Panc1 (cell line): ENCODE data around the gene TBC1D7. TPM values are rescaled to one million over a fixed set of nuclear protein-coding genes. Genes with fewer than 3 reads are reported as not detected.

Experiments used
- ATAC-seq: fragments of 200-7000 bp; cut with Tn5 transposase; 2 replicates; pipeline ENCODE4 v1.9.1; 2020; ENCODE audit warnings: mild to moderate bottlenecking, moderate library complexity
- BruUV-seq: library from RNA; stranded (reverse); fragments of 400-500 nt; replicated peaks from 2 replicates; lab custom pipeline; 2021; lab: Mats Ljungman, UMichigan
- CTCF ChIA-PET: fragments of 300-600 bp; sonication (Branson Sonifier 250); formaldehyde crosslinking; loops from one replicate; lab custom pipeline; 2022; ENCODE audit warnings: antibody characterized with exemption; lab: Charles Lee
- POLR2A ChIA-PET: fragments of 300-600 bp; sonication (Branson Sonifier 250); formaldehyde crosslinking; loops from one replicate; lab custom pipeline; 2022; ENCODE audit warnings: antibody characterized with exemption; lab: Charles Lee
- DNase-seq: peaks from one replicate; pipeline ENCODE4 v3.0.0-alpha.2; 2010; ENCODE audit warnings: low read depth, low spot score
- H3K27ac ChIP-seq: 2 replicates; pipeline ENCODE4 v1.5.1; 2011; ENCODE audit warnings: mild to moderate bottlenecking, low read length, inconsistent platforms
- H3K27me3 ChIP-seq: fragments of 200-500 bp; sonication (Bioruptor generic); 2 replicates; pipeline ENCODE4 v1.6.0; 2014; ENCODE audit warnings: low read length, inconsistent platforms; ENCODE audit not compliant: control insufficient read depth, insufficient read depth
- H3K36me3 ChIP-seq: fragments of 200-500 bp; sonication (Bioruptor generic); 2 replicates; pipeline ENCODE4 v1.5.1; 2014; ENCODE audit warnings: inconsistent platforms, mild to moderate bottlenecking, low read length, moderate library complexity; ENCODE audit not compliant: control insufficient read depth, insufficient read depth
- H3K4me1 ChIP-seq: 2 replicates; pipeline ENCODE4 v1.5.1; 2011; ENCODE audit warnings: inconsistent platforms, mild to moderate bottlenecking, low read length, moderate library complexity; ENCODE audit not compliant: control insufficient read depth, insufficient read depth
- H3K4me3 ChIP-seq, 2 experiments: 2 replicates each; pipeline ENCODE4 v1.5.1; 2011 to 2012; ENCODE audit warnings: low read depth in 2 of 2, low read length in 2 of 2, mild to moderate bottlenecking in 2 of 2, inconsistent platforms in 1 of 2, moderate library complexity in 1 of 2
- H3K9me3 ChIP-seq: fragments of 200-500 bp; sonication (Bioruptor generic); 2 replicates; pipeline ENCODE4 v1.5.1; 2014; ENCODE audit warnings: low read depth, mild to moderate bottlenecking, inconsistent platforms, low read length, moderate library complexity; ENCODE audit not compliant: control insufficient read depth, insufficient read depth
- POLR2AphosphoS5 ChIP-seq: IDR thresholded peaks from 2 replicates; pipeline ENCODE4 v1.6.1; 2012; ENCODE audit warnings: mild to moderate bottlenecking, low read depth, low read length, moderate library complexity
- REST ChIP-seq, 2 experiments: IDR thresholded peaks; 2 replicates each; pipeline ENCODE4 v1.6.1; 2011 to 2012; ENCODE audit warnings: low read depth in 2 of 2, control low read depth in 1 of 2, low read length in 1 of 2, mild to moderate bottlenecking in 1 of 2, moderate library complexity in 1 of 2; ENCODE audit not compliant: insufficient read depth in 1 of 2
- SIN3A ChIP-seq: IDR thresholded peaks from 2 replicates; pipeline ENCODE4 v1.6.1; 2012; ENCODE audit warnings: low read depth, mild to moderate bottlenecking, low read length, moderate library complexity, borderline replicate concordance; ENCODE audit not compliant: insufficient read depth
- TCF7L2 ChIP-seq: IDR thresholded peaks from 2 replicates; pipeline ENCODE4 v1.6.1; 2011; ENCODE audit warnings: mild to moderate bottlenecking, low read depth, low read length, inconsistent platforms
- in situ Hi-C: cut with HindIII; loops from 2 replicates; pipeline ENCODE4 v1.10.0; 2016; ENCODE audit warnings: low sequenced_read_pairs, low pct_unique_long_range_greater_than_20kb
- intact Hi-C: fragments of 100-400 bp; cut with micrococcal nuclease; formaldehyde crosslinking; loops from one replicate; pipeline ENCODE4 v1.10.0; 2022; ENCODE audit not compliant: unreplicated experiment
- total RNA-seq: library from RNA; stranded (reverse); gene quantifications from one replicate; pipeline ENCODE4 v1.2.1, GENCODE V29; 2021; ENCODE audit not compliant: unreplicated experiment
- TF ChIP-seq, protein P1 (sequence below): fragments of 450-650 bp; IDR thresholded peaks from 2 replicates; pipeline ENCODE4 v1.5.1; 2017; ENCODE audit warnings: mild to moderate bottlenecking

TBC1D7 gene
- total RNA-seq, 1 experiment from 2014 or later, result 27.0 TPM

DNA sequence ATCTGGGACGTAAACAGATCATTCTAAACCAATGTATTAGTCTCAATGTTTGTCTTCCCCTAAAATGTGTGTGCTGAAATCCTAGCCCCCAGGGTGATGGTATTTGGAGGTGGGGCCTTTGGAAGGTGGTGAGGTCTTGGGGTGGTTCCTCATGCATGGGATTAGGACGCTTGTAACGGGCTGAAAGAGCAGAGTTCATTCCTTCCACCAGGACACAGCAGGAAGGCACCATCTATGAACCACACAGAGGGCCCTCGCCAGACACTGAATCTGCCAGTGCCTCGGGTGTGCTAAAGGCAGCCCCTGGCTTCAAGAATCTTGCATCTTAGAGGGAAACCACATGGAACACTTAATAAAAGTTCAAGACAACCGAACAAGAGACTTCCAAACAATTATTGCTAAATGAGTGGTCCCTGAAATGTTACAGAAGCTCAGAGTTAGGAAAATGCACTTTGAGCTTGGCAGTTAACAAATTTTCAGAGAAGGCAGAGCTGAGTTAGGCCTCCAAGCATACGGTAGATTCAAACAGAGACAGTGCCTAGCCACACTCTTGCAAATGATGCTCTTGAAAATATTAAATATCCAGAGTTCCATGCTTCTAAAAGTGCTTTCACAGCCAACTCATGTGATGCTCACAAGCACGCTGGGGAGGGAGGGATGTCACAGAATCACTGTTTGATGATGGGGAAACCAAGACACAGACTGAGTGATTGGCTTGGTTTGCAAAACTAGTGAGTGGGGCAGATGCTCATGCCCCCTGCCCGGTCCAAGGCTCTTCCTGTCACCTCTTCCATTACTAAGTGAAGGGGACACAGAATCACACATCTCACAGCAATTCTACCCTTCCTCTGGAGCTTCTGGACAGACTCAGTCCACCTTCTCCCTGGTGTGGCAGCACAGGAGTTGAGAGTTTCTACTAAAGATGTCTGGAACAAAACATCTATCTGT is 27.4 kb downstream of the TBC1D7 start:
- no peaks in the 10 kb centered on the region for H3K4me1 ChIP-seq
- TF ChIP-seq TCF7L2, result no peak
- TF ChIP-seq POLR2AphosphoS5, result no peak
- no peak for TF ChIP-seq SIN3A
- TF ChIP-seq REST (IDR thresholded peaks at IDR 0.05; ENCODE audit: insufficient read depth in 1 of 2, low read depth in 2 of 2, low read length in 1 of 2), result no peak
- TF ChIP-seq, protein P1, sequence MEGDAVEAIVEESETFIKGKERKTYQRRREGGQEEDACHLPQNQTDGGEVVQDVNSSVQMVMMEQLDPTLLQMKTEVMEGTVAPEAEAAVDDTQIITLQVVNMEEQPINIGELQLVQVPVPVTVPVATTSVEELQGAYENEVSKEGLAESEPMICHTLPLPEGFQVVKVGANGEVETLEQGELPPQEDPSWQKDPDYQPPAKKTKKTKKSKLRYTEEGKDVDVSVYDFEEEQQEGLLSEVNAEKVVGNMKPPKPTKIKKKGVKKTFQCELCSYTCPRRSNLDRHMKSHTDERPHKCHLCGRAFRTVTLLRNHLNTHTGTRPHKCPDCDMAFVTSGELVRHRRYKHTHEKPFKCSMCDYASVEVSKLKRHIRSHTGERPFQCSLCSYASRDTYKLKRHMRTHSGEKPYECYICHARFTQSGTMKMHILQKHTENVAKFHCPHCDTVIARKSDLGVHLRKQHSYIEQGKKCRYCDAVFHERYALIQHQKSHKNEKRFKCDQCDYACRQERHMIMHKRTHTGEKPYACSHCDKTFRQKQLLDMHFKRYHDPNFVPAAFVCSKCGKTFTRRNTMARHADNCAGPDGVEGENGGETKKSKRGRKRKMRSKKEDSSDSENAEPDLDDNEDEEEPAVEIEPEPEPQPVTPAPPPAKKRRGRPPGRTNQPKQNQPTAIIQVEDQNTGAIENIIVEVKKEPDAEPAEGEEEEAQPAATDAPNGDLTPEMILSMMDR, result no peak
- in situ Hi-C loops, result no loop called here
- DNase-seq, result no peak
- H3K9me3 ChIP-seq, result no peaks in the 10 kb centered on the region
- H3K27ac ChIP-seq, result no peak overlapping the region
- no peaks in the 10 kb centered on the region; the same call in 1 of the 2 replicates for H3K36me3 ChIP-seq
- BruUV-seq, result no TSS peak
- ATAC-seq, result no peak
- H3K4me3 ChIP-seq, result no peak overlapping the region
- POLR2A ChIA-PET, result no interaction called here
- intact Hi-C loops, result no loop called here
- no peaks in the 10 kb centered on the region for H3K27me3 ChIP-seq
- CTCF ChIA-PET, result no interaction called here

DNA sequence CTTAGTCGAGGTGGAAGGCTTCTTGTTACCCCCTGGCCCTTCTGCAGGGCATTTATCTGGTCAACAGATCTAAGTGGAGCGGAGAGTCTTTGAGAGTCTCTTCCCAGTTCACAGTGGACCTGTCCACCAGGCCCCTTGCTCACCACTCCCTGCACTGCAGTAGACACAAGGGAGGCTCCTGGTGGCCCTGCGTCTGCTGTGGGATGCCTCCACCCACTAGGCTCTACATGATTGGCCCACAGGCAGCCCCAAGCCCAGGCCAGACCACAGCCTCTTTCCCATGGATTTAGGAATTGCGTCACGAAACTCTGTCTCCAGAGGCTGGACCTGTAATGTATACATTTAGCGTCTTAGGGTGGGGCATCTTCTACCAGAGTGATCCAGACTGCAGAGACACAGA is 28.4 kb downstream of the TBC1D7 start:
- DNase-seq (no peak), ATAC-seq (no peak)
- Histone ChIP-seq H3K4me1 (no peaks in the 10 kb centered on the region), H3K27me3 (no peaks in the 10 kb centered on the region), H3K27ac (no peak overlapping the region), H3K9me3 (no peaks in the 10 kb centered on the region), H3K36me3 (no peaks in the 10 kb centered on the region; the same call in 1 of the 2 replicates), H3K4me3 (no peak overlapping the region)
- TF ChIP-seq SIN3A (no peak), POLR2AphosphoS5 (no peak), TCF7L2 (no peak)
- TF ChIP-seq, protein P1, result no peak
- intact Hi-C loops, result no loop called here
- BruUV-seq, result no TSS peak
- in situ Hi-C loops, result no loop called here
- ChIA-PET CTCF (no interaction called here), POLR2A (no interaction called here)
